Measurements from ENCODE around the gene SPPL2A.
"Not testable (repeated sequence)": the region's sequence is repeated elsewhere in the genome, so short reads cannot be mapped to it uniquely, and the experiment has no call there.

The SPPL2A gene

DNA sequence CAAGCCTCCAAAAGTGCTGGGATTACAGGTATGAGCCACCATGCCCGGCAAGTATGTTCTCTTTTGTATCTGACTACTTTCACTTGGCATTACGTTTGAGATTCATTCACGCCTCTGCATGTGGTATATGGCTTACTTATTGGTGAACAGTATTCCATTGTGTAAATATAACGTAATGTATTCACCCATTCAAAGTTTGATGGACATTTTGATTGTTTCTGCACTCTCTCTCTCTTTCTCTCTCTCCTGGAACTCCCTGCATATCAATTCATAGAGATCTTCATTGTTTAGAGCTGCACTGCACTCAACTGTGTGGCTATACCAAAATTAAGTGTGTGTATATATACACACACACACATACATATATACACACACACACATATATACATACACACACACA is 30.4 kb downstream of the SPPL2A start:
- no peak overlapping the region for H3K27ac ChIP-seq (ENCODE audit: low read length)
- H3K27me3 ChIP-seq (ENCODE audit: control insufficient read depth, insufficient read depth, low read length) = no peaks in the 10 kb centered on the region
- no peak for DNase-seq (ENCODE audit: low read depth, low spot score)
- H3K9me3 ChIP-seq (ENCODE audit: control insufficient read depth, insufficient read depth, low read length) = no peaks in the 10 kb centered on the region
- peaks cover 2% of the 10 kb centered on the region; the same call in 1 of the 2 replicates for H3K36me3 ChIP-seq (ENCODE audit: control insufficient read depth, insufficient read depth, low read length)
- no peaks in the 10 kb centered on the region for H3K4me1 ChIP-seq (ENCODE audit: control insufficient read depth, insufficient read depth, low read length)
- H3K4me3 ChIP-seq (ENCODE audit: low read length) = no peak overlapping the region
- no CpG with 5 or more reads among the region's 4 CpGs for WGBS (ENCODE audit: insufficient coverage, insufficient read length)

DNA sequence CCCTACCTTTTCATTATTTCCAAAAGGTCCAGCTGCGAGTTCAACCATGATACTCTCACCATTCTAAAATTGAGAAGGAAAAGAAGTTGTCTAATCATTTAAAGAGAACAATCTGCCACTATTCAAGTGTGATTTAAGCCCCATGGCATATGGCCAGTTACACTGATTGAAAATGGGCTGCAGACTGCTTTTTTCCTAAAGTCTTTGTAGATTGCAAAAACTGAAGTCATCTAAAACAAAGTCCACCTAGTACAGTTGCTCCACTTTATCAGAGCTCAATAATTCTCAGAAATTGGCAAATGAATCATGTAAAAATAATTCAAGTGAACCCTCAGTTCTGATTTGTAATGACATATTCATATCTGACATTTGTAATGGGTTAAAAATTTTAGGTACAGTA is 39.2 kb downstream of the SPPL2A start:
- no peaks in the 10 kb centered on the region for H3K27me3 ChIP-seq (ENCODE audit: control insufficient read depth, insufficient read depth, low read length)
- H3K9me3 ChIP-seq (ENCODE audit: control insufficient read depth, insufficient read depth, low read length) = no peaks in the 10 kb centered on the region
- no peak overlapping the region for H3K27ac ChIP-seq (ENCODE audit: low read length)
- no peak for DNase-seq (ENCODE audit: low read depth, low spot score)
- no peak overlapping the region for H3K4me3 ChIP-seq (ENCODE audit: low read length)
- H3K4me1 ChIP-seq (ENCODE audit: control insufficient read depth, insufficient read depth, low read length) = no peaks in the 10 kb centered on the region
- no CpG with 5 or more reads among the region's 1 CpG for WGBS (ENCODE audit: insufficient coverage, insufficient read length)
- peaks cover 3% of the 10 kb centered on the region; the same call in 1 of the 2 replicates for H3K36me3 ChIP-seq (ENCODE audit: control insufficient read depth, insufficient read depth, low read length)

DNA sequence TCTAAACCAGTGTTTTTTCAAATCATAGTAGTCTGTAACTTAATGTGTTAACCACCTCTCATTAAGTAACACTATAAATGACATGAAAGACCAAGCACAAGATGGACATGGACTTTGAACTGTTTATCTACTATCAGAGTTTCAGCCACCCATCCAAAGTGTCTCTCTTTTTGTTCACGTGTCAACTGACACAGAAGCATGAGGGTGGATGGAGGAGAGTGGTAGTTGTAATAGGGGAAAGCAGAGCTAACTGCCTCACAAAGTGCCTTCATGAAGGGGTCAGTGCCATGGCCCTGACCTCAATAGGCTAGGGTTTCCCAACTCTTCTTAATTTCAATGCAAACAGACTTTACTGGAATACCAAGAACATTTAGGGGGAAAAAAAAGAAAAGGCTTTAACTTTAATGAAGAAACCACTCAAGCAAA is 46.8 kb downstream of the SPPL2A start:
- Histone ChIP-seq H3K9me3 (ENCODE audit: control insufficient read depth, insufficient read depth, low read length) (no peaks in the 10 kb centered on the region), H3K27me3 (ENCODE audit: control insufficient read depth, insufficient read depth, low read length) (no peaks in the 10 kb centered on the region), H3K36me3 (ENCODE audit: control insufficient read depth, insufficient read depth, low read length) (no peaks in the 10 kb centered on the region)

DNA sequence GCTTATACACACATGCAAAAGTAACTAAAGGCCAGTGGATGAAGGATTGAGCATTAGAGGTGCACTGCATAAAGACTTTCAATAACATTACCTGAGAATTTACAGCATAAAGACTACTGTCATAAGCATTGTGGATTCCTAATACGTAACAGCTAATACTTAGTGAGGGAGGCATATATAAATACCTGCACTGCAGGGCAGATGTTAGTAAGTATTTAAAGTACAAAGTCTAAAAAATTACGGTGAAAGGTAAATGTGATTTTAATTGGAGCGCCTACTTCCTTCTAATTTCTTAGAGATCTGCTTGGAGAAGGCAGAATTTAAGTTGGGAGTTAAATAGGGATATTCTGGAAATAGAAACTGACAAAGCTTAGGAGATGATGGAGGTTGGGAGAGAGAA is 53.5 kb downstream of the SPPL2A start:
- H3K27me3 ChIP-seq (ENCODE audit: control insufficient read depth, insufficient read depth, low read length) = no peaks in the 10 kb centered on the region
- no CpG with 5 or more reads among the region's 3 CpGs for WGBS (ENCODE audit: insufficient coverage, insufficient read length)
- H3K27ac ChIP-seq (ENCODE audit: low read length) = no peak overlapping the region
- no peaks in the 10 kb centered on the region for H3K9me3 ChIP-seq (ENCODE audit: control insufficient read depth, insufficient read depth, low read length)
- no peak overlapping the region for H3K4me3 ChIP-seq (ENCODE audit: low read length)
- no peak for DNase-seq (ENCODE audit: low read depth, low spot score)
- H3K4me1 ChIP-seq (ENCODE audit: control insufficient read depth, insufficient read depth, low read length) = no peaks in the 10 kb centered on the region
- no peaks in the 10 kb centered on the region for H3K36me3 ChIP-seq (ENCODE audit: control insufficient read depth, insufficient read depth, low read length)

More for the DNA sequence above, 46.8 kb downstream of the SPPL2A start:
- no peaks in the 10 kb centered on the region for H3K4me1 ChIP-seq (ENCODE audit: control insufficient read depth, insufficient read depth, low read length)
- no peak for DNase-seq (ENCODE audit: low read depth, low spot score)
- no peak overlapping the region for H3K27ac ChIP-seq (ENCODE audit: low read length)
- WGBS (ENCODE audit: insufficient coverage, insufficient read length) = no CpG with 5 or more reads among the region's 1 CpG
- no peak overlapping the region for H3K4me3 ChIP-seq (ENCODE audit: low read length)

DNA sequence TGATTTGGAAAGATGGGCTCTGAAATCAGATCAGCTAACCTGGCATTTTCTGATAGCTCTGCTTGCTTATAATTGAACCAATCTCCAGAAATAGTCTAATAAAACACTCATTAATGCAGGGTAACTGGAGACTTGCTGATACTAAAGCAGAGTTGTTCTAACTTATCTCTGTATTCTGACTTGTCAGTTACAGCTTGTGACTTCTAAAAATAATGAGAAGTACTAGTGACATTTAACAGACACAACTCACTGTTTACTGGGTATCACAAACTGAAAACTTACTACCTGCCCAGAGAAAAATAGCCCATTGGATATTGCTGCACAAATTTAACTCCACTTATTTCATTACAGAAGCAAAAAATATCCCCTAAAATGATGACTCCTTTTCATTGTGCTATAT is 54.9 kb downstream of the SPPL2A start:
- Histone ChIP-seq H3K27me3 (ENCODE audit: control insufficient read depth, insufficient read depth, low read length) (no peaks in the 10 kb centered on the region), H3K4me1 (ENCODE audit: control insufficient read depth, insufficient read depth, low read length) (no peaks in the 10 kb centered on the region), H3K27ac (ENCODE audit: low read length) (no peak overlapping the region), H3K36me3 (ENCODE audit: control insufficient read depth, insufficient read depth, low read length) (no peaks in the 10 kb centered on the region), H3K9me3 (ENCODE audit: control insufficient read depth, insufficient read depth, low read length) (no peaks in the 10 kb centered on the region), H3K4me3 (ENCODE audit: low read length) (no peak overlapping the region)
- DNase-seq (ENCODE audit: low read depth, low spot score) = no peak

DNA sequence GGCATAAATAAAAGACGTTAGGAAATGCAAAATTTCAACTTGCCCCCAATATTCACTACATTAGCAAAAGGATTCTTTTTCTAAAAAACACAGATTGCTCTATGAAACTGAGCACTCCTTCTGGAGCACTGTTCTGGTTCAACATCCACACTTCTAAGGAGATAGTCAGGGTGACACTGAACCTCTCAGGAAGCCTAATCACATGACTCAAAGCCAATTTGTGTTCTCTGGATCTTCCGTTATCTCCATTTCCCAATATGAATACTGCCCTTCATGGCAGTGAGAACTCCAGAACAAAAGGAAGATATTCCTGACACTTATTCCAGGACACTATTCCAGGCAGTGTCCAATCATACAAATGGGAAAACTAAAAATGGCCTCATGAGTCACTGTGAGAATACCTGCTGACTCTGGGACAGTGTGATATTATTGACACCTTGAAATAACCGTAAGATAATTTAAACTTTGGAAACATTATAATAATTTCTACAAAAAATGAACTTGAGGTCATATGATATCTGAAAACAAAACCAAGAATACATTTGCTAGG is 57.6 kb downstream of the SPPL2A start:
- no peaks in the 10 kb centered on the region for H3K27me3 ChIP-seq (ENCODE audit: control insufficient read depth, insufficient read depth, low read length)
- no peaks in the 10 kb centered on the region for H3K9me3 ChIP-seq (ENCODE audit: control insufficient read depth, insufficient read depth, low read length)
- no CpG with 5 or more reads among the region's 3 CpGs for WGBS (ENCODE audit: insufficient coverage, insufficient read length)

DNA sequence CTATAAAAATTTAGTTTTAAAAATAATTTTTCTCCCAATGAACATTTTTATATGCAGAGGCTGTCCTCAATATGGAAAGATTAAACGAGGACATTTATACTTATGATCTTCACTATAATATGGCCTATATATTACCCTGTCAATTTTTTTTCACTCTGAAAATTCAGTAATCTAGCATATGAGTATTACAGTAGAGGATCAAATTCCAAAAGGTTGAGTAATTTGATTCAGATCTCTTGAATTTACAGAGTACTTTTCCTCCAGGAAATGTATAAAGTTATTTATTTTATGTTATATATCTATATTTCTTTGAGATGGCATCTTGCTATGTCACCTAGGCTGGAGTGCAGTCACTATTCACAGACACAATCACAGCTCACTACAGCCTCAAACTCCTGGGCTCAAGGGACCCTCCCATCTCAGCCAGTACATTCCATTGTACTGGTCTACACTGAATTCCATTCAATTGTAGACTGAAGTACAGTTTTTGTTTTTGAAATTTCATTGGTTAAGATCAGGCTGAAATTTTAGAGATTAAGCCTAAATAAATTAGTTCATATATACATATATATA is 62.7 kb downstream of the SPPL2A start:
- Histone ChIP-seq H3K36me3 (ENCODE audit: control insufficient read depth, insufficient read depth, low read length) (no peaks in the 10 kb centered on the region), H3K9me3 (ENCODE audit: control insufficient read depth, insufficient read depth, low read length) (no peaks in the 10 kb centered on the region), H3K4me3 (ENCODE audit: low read length) (no peak overlapping the region), H3K4me1 (ENCODE audit: control insufficient read depth, insufficient read depth, low read length) (no peaks in the 10 kb centered on the region), H3K27ac (ENCODE audit: low read length) (no peak overlapping the region), H3K27me3 (ENCODE audit: control insufficient read depth, insufficient read depth, low read length) (no peaks in the 10 kb centered on the region)
- no CpG with 5 or more reads among the region's 1 CpG for whole genome bisulfite sequencing (ENCODE audit: insufficient coverage, insufficient read length)
- DNase-seq (ENCODE audit: low read depth, low spot score) = no peak

More for the DNA sequence above, 57.6 kb downstream of the SPPL2A start:
- no peak overlapping the region for H3K27ac ChIP-seq (ENCODE audit: low read length)
- no peaks in the 10 kb centered on the region for H3K4me1 ChIP-seq (ENCODE audit: control insufficient read depth, insufficient read depth, low read length)
- H3K36me3 ChIP-seq (ENCODE audit: control insufficient read depth, insufficient read depth, low read length) = no peaks in the 10 kb centered on the region
- H3K4me3 ChIP-seq (ENCODE audit: low read length) = no peak overlapping the region
- DNase-seq (ENCODE audit: low read depth, low spot score) = no peak

DNA sequence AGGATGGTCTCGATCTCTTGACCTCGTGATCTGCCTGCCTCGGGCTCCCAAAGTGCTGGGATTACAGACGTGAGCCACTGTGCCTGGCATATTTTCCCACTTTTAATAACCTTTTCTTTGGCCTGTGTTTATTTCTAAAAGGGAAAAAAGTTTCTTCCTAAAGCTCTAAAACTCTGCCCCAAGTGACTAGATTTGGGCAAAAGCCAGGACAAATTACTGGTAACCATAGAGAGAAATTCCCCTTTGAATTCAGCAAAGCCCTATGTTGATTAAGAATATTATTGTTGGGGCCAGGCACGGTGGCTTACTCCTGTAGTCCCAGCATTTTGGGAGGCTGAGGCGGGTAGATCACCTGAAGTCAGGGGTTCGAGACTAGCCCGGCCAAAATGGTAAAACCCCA is 67.4 kb downstream of the SPPL2A start:
- H3K9me3 ChIP-seq (ENCODE audit: control insufficient read depth, insufficient read depth, low read length) = no peaks in the 10 kb centered on the region
- H3K27me3 ChIP-seq (ENCODE audit: control insufficient read depth, insufficient read depth, low read length) = no peaks in the 10 kb centered on the region
- no peaks in the 10 kb centered on the region for H3K36me3 ChIP-seq (ENCODE audit: control insufficient read depth, insufficient read depth, low read length)
- H3K27ac ChIP-seq (ENCODE audit: low read length) = no peak overlapping the region
- DNase-seq (ENCODE audit: low read depth, low spot score) = no peak
- H3K4me3 ChIP-seq (ENCODE audit: low read length) = no peak overlapping the region
- WGBS (ENCODE audit: insufficient coverage, insufficient read length) = no CpG with 5 or more reads among the region's 8 CpGs
- no peaks in the 10 kb centered on the region for H3K4me1 ChIP-seq (ENCODE audit: control insufficient read depth, insufficient read depth, low read length)

DNA sequence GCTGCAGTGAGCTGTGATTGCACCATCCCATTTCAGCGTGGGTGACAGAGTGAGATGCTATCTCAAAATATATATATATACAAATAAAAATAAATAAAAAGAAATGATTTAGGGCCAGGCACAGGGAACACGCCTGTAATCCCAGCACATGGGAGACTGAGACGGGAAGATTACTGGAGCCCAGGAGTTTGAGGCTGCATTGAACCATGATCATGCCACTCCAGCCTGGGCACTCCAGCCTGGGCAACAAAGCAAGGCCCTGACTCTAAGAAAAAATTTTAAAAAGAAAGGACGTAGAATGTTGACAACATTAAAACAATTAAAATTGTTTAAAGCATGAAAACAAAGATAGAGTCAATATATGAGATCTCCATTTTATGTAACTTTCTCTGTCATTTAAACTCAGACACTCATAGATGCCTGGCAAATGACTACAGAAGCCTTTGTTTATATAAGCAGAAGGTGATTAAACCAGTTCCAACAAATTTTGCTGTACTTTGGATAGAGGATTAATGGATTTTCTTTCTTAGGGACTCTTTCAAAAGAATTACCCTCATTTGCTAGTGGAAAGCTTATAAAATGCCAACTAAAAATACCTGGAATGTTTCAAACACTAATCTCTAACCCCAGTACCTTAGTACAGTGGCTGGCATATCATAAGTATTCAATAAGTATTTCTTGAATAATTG is 68.3 kb downstream of the SPPL2A start:
- Histone ChIP-seq H3K4me3 (ENCODE audit: low read length) (no peak overlapping the region), H3K36me3 (ENCODE audit: control insufficient read depth, insufficient read depth, low read length) (no peaks in the 10 kb centered on the region), H3K9me3 (ENCODE audit: control insufficient read depth, insufficient read depth, low read length) (no peaks in the 10 kb centered on the region), H3K27me3 (ENCODE audit: control insufficient read depth, insufficient read depth, low read length) (no peaks in the 10 kb centered on the region), H3K4me1 (ENCODE audit: control insufficient read depth, insufficient read depth, low read length) (no peaks in the 10 kb centered on the region), H3K27ac (ENCODE audit: low read length) (no peak overlapping the region)
- WGBS (ENCODE audit: insufficient coverage, insufficient read length) = no CpG with 5 or more reads among the region's 4 CpGs
- no peak for DNase-seq (ENCODE audit: low read depth, low spot score)

DNA sequence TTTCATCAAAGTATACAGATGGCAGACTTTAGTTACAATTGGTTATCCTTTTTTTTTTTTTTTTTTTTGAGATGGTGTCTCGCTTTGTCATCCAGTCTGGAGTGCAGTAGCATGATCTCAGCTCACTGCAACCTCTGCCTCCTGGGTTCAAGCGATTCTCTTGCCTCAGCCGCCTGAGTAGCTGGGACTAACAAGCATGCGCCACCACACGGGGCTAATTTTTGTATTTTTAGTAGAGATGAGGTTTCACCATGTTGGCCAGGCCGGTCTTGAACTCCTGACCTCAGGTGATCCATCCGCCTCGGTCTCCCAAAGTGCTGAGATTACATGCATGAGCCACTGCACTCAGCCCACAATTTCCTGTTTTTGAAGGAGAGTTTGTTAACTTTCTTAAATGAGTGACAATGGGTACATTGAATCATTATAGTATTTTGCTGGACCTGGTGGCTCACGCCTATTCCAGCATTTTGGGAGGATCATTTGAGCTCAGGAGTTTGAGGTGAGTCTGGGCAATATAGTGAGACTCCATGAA is 70.8 kb downstream of the SPPL2A start:
- H3K4me3 ChIP-seq (ENCODE audit: low read length); H3K27me3 ChIP-seq (ENCODE audit: control insufficient read depth, insufficient read depth, low read length); H3K9me3 ChIP-seq (ENCODE audit: control insufficient read depth, insufficient read depth, low read length); H3K27ac ChIP-seq (ENCODE audit: low read length); H3K4me1 ChIP-seq (ENCODE audit: control insufficient read depth, insufficient read depth, low read length); H3K36me3 ChIP-seq (ENCODE audit: control insufficient read depth, insufficient read depth, low read length); DNase-seq (ENCODE audit: low read depth, low spot score): not testable (repeated sequence)
- no CpG with 5 or more reads among the region's 9 CpGs for WGBS (ENCODE audit: insufficient coverage, insufficient read length)
